Right lobe of liver (tissue), 6 donors: ENCODE results near the gene EDRF1. TPM values are rescaled to one million over a fixed set of nuclear protein-coding genes. Genes with fewer than 3 reads are reported as not detected.

Experiments used
- ATAC-seq, 4 donors: fragments of 200-7000 bp; cut with Tn5 transposase; one replicate each; pipeline ENCODE4 v1.9.1; 2020; ENCODE audit warnings: mild to moderate bottlenecking in 4 of 4, moderate library complexity in 4 of 4
- DNase-seq, 3 donors: peaks; one replicate each; pipeline ENCODE4 v3.0.0-alpha.2; 2020
- H3K27ac ChIP-seq, 3 donors: fragments of 200-600 bp; one replicate each; pipeline ENCODE4 v1.8.0; 2022
- H3K27me3 ChIP-seq, 2 donors: fragments of 200-600 bp; one replicate each; pipeline ENCODE4 v1.8.0; 2022
- H3K36me3 ChIP-seq, 4 donors: fragments of 200-600 bp; sonication (generic) in 1 of 4; one replicate each; pipeline versions ENCODE4 v1.5.1 to v1.8.0; 2017 to 2022; ENCODE audit warnings: control low read depth in 1 of 4
- H3K4me1 ChIP-seq, 4 donors: fragments of 200-600 bp; sonication (generic) in 1 of 4; one replicate each; pipeline versions ENCODE4 v1.5.1 to v1.8.0; 2017 to 2022; ENCODE audit warnings: control low read depth in 1 of 4
- H3K4me3 ChIP-seq, 3 donors: fragments of 200-600 bp; one replicate each; pipeline ENCODE4 v1.8.0; 2022
- H3K9me3 ChIP-seq, 4 donors: fragments of 200-600 bp; sonication (generic) in 1 of 4; one replicate each; pipeline versions ENCODE4 v1.5.1 to v1.8.0; 2017 to 2022; ENCODE audit warnings: control low read depth in 1 of 4
- POLR2A ChIP-seq: fragments of 450-650 bp; IDR thresholded peaks from one replicate; pipeline ENCODE4 v1.6.1; 2017; ENCODE audit warnings: antibody characterized with exemption, mild to moderate bottlenecking
- WGBS: methylation state at CpG from one replicate; pipeline ENCODE4 v1.1.6; 2018; ENCODE audit warnings: low coverage, low lambda C conversion rate; ENCODE audit not compliant: insufficient coverage; ENCODE audit errors: missing lambda C conversion rate; 5-methylcytosine and 5-hydroxymethylcytosine counted together
- intact Hi-C, 2 donors: fragments of 100-400 bp; cut with DNase I; formaldehyde crosslinking; loops; one replicate each; pipeline versions ENCODE4 v1.11.2 to v1.14.1; 2022
- total RNA-seq, 6 experiments: library from RNA; depleted of rRNA in 2 of 6; stranded (reverse); fragments of >200 nt in 2 of 6; fragmentation: NEBNext Ultra II Directional in 3 of 6; extraction: Animal tissue kit (Norgen Biotek cat#: 25700) in 3 of 6; gene quantifications; one replicate each; pipeline versions ENCODE4 v1.1.0 to v1.2.4, GENCODE V29; 2016 to 2023
- TF ChIP-seq, protein P1 (sequence below), 4 donors: fragments of 200-600 bp in 3 of 4; fragments of 450-650 bp in 1 of 4; IDR thresholded peaks; one replicate each; pipeline versions ENCODE4 v1.5.1 to v1.8.0; 2016 to 2022; ENCODE audit warnings: antibody characterized with exemption in 4 of 4, mild to moderate bottlenecking in 2 of 4
- donor health status: DM: no; HTN: yes; CAD: no.
- donor health status: DM: no; HTN: no; CAD: no.
- donor health status: DM: no; HTN: no; CAD: no.
- donor health status: DM: no; HTN: yes; CAD: no.
- donor health status: DM: no; HTN: yes; CAD: no.

Gene EDRF1
- total RNA-seq, 6 experiments from 2014 or later, result 6.5 to 8.5 (median 8.1) TPM

DNA sequence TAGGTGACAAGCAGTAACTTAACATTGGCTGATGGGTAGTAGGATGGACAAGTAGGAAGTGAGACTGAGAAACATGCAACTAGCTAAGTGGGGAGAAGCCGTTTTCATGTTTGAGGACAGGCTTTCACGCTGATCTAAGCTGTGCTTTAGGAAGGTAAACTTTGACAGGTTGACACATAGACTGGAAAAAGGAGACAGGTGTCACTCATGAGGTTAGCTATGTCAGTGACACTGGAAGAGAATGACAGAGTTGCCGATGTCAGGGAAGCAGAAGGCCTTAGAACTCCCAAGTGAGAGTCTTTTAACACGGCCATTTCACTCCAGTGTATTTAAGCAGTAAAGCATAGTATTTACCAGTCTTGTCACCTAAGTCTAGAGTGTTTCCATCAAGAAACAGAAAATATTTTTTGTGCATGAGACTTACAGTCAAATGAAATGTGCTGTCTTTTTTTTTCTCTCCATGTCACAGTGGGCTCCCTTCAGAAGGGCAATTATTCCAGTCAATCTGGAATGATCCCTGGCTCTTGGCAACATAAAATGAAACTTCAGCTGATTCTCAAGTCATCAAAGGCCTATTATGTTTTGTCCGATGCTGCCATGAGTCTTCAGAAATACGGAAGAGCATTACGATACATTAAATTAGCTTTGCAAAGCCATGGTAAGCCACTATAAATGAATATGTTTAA lies 20.6 kb downstream of the EDRF1 start:
- Histone ChIP-seq H3K4me3 (no peak overlapping the region), H3K4me1 (no peaks in the 10 kb centered on the region), H3K27ac (no peak overlapping the region), H3K36me3 (peaks cover 0 to 80% (median 39%) of the 10 kb centered on the region in 4 donors), H3K27me3 (no peaks in the 10 kb centered on the region), H3K9me3 (no peaks in the 10 kb centered on the region)
- intact Hi-C loops, result no loop called here
- 86% methylated on average over 6 of the region's 7 CpGs for WGBS
- no peak for ATAC-seq
- TF ChIP-seq, protein P1, sequence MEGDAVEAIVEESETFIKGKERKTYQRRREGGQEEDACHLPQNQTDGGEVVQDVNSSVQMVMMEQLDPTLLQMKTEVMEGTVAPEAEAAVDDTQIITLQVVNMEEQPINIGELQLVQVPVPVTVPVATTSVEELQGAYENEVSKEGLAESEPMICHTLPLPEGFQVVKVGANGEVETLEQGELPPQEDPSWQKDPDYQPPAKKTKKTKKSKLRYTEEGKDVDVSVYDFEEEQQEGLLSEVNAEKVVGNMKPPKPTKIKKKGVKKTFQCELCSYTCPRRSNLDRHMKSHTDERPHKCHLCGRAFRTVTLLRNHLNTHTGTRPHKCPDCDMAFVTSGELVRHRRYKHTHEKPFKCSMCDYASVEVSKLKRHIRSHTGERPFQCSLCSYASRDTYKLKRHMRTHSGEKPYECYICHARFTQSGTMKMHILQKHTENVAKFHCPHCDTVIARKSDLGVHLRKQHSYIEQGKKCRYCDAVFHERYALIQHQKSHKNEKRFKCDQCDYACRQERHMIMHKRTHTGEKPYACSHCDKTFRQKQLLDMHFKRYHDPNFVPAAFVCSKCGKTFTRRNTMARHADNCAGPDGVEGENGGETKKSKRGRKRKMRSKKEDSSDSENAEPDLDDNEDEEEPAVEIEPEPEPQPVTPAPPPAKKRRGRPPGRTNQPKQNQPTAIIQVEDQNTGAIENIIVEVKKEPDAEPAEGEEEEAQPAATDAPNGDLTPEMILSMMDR (IDR thresholded peaks at IDR 0.05), result no peak
- no peak for TF ChIP-seq POLR2A
- DNase-seq, result no peak

DNA sequence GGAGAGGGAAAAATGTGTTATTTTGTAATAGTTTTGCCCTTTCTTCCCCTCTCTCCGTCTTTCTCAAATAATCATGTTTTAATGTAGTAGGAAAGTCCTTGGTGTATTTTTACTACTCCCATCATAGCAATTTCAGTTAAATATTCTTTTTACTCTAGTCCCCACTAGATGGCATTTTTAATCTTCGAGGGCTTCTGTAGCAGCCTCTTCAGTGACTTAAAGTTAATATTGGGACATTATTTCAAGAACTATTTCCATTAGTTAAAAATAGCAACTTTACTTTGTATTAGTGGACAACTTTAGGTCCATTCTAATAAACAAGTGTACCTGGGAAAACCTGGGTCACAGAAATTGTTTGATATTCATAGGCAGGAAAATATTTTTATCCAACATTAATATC lies 23.0 kb downstream of the EDRF1 start:
- Histone ChIP-seq H3K4me1 (no peaks in the 10 kb centered on the region), H3K36me3 (peaks cover 0 to 81% (median 33%) of the 10 kb centered on the region in 4 donors), H3K9me3 (no peaks in the 10 kb centered on the region), H3K4me3 (no peak overlapping the region), H3K27me3 (no peaks in the 10 kb centered on the region), H3K27ac (no peak overlapping the region)
- TF ChIP-seq, protein P1 (IDR thresholded peaks at IDR 0.05), result peak in 2 of 4 donors; percentile 15 to 23
- no peak for TF ChIP-seq POLR2A
- intact Hi-C loops, result no loop called here
- no peak for DNase-seq
- WGBS, result 66% methylated on average over 2 of the region's 2 CpGs
- ATAC-seq, result no peak

DNA sequence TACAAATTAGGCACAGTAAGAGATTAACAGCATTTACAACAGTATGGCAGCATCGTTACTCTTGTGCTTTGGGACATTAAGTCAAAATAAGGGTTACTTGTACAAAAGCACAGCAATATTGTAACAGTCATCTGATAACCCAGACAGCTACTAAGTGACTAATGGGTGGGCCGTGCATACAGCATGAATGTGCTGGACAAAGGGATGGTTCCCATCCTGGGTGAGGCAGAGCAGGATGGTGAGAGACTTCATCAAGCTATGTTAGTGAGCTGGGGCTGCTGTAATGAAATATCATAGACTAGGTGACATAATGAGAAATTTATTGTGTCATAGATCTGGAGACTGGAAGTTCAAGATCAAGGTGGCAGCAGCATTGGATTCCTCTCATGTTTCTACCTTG lies 25.4 kb downstream of the EDRF1 start:
- H3K27ac ChIP-seq, result no peak overlapping the region
- 100% methylated on average over 2 of the region's 2 CpGs for WGBS
- H3K36me3 ChIP-seq, result peaks cover 0 to 81% (median 23%) of the 10 kb centered on the region in 4 donors
- no peak overlapping the region for H3K4me3 ChIP-seq
- intact Hi-C loops, result no loop called here
- H3K4me1 ChIP-seq, result no peaks in the 10 kb centered on the region
- DNase-seq (no peak), ATAC-seq (no peak)
- H3K27me3 ChIP-seq, result no peaks in the 10 kb centered on the region
- H3K9me3 ChIP-seq, result no peaks in the 10 kb centered on the region
- TF ChIP-seq, protein P1 (IDR thresholded peaks at IDR 0.05), result no peak
- no peak for TF ChIP-seq POLR2A

DNA sequence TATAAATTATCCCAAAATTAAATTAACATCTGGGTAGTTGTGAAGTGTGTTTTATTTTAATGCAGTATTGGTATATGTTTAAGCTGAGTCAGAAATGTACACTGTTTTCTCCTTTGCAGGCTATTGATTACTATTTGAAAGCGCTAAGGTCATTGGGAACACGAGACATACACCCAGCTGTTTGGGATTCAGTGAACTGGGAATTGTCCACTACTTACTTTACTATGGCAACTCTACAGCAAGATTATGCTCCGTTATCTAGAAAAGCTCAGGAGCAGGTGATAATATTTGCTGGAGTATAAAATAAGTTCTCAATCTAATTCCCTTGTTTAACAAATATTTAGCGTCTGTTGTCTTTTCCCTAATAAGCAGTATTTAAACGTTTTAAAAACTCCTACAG lies 27.9 kb downstream of the EDRF1 start:
- intact Hi-C loops, result no loop called here
- ATAC-seq (no peak), DNase-seq (no peak)
- Histone ChIP-seq H3K4me3 (no peak overlapping the region), H3K27ac (no peak overlapping the region), H3K9me3 (no peaks in the 10 kb centered on the region), H3K36me3 (peaks cover 0 to 77% (median 19%) of the 10 kb centered on the region in 4 donors), H3K4me1 (no peaks in the 10 kb centered on the region), H3K27me3 (no peaks in the 10 kb centered on the region)
- no peak for TF ChIP-seq POLR2A
- TF ChIP-seq, protein P1 (IDR thresholded peaks at IDR 0.05), result no peak
- 85% methylated on average over 5 of the region's 5 CpGs for WGBS
